Measurements from ENCODE around the gene HRK. TPM values are rescaled to one million over a fixed set of nuclear protein-coding genes. Genes with fewer than 3 reads are reported as not detected.

The HRK gene
- total and polyA plus RNA-seq, 10 of the 15 experiments (the other 5 are each of a cell fraction or from before 2014, with no cell fraction given): not detected

DNA sequence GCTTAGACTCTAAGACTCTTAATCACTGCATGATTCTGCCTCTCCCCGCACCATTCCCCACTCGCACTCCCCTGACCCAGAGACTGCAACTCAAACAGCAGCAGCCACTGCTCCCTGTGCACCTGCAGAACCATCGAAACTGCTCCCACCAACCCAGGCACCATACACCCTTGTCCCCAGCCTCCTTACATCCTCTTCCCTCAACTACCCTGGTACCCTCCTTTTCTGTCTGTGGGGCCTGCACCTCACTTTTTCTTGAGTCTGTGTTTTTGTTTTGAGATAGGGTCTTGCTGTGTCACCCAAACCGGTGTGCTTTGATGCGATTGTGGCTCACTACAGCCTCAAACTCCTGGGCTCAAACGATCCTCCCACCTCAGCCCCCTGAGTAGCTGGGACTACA lies 73.7 kb downstream of the HRK start:
- ATAC-seq: no peak
- no TSS peak for BruUV-seq (replicated peaks)
- H4K20me1 ChIP-seq (ENCODE audit: control insufficient read depth, insufficient read depth): no peaks in the 10 kb centered on the region

More for the DNA sequence above, 73.7 kb downstream of the HRK start:
- FAIRE-seq (no peak), DNase-seq (ENCODE audit: low read depth, low spot score) (no peak)
- H3K36me3 ChIP-seq (ENCODE audit: control insufficient read depth in 2 of 2, insufficient read depth in 2 of 2, low read length in 1 of 2): no peaks in the 10 kb centered on the region; a peak in 1 of 4 replicates
- no peak overlapping the region for H3K27ac ChIP-seq (ENCODE audit: control insufficient read depth, insufficient read depth)
- ChIA-PET POLR2A (no interaction called here), RAD21 (ENCODE audit: unreplicated experiment) (no interaction called here), SMC1A (ENCODE audit: uncharacterized antibody, unreplicated experiment) (no interaction called here), CTCF (no interaction called here)
- no peak for TF ChIP-seq IKZF2 (IDR thresholded peaks at IDR 0.05)
- TF ChIP-seq MEF2A (IDR thresholded peaks at IDR 0.05; ENCODE audit: insufficient read depth, low read depth, low read length): no peak
- no peak for TF ChIP-seq MXI1 (IDR thresholded peaks at IDR 0.05; ENCODE audit: low read depth, low read length)
- no peak for TF ChIP-seq ESRRA (IDR thresholded peaks at IDR 0.05; ENCODE audit: low read length)
- TF ChIP-seq, protein P1, sequence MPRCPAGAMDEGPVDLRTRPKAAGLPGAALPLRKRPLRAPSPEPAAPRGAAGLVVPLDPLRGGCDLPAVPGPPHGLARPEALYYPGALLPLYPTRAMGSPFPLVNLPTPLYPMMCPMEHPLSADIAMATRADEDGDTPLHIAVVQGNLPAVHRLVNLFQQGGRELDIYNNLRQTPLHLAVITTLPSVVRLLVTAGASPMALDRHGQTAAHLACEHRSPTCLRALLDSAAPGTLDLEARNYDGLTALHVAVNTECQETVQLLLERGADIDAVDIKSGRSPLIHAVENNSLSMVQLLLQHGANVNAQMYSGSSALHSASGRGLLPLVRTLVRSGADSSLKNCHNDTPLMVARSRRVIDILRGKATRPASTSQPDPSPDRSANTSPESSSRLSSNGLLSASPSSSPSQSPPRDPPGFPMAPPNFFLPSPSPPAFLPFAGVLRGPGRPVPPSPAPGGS (IDR thresholded peaks at IDR 0.05; ENCODE audit: borderline replicate concordance, insufficient read depth, low read depth, low read length, poor library complexity, severe bottlenecking): no peak
- TF ChIP-seq MYC (IDR thresholded peaks at IDR 0.05; ENCODE audit: insufficient read depth, insufficient read length, insufficient replicate concordance, low read length, severe bottlenecking): no peak
- TF ChIP-seq CBX3 (IDR thresholded peaks at IDR 0.05; ENCODE audit: borderline replicate concordance, low read depth): no peak
- no peak for TF ChIP-seq TBL1XR1 (IDR thresholded peaks at IDR 0.05; ENCODE audit: low read depth, low read length)
- TF ChIP-seq, protein P2, sequence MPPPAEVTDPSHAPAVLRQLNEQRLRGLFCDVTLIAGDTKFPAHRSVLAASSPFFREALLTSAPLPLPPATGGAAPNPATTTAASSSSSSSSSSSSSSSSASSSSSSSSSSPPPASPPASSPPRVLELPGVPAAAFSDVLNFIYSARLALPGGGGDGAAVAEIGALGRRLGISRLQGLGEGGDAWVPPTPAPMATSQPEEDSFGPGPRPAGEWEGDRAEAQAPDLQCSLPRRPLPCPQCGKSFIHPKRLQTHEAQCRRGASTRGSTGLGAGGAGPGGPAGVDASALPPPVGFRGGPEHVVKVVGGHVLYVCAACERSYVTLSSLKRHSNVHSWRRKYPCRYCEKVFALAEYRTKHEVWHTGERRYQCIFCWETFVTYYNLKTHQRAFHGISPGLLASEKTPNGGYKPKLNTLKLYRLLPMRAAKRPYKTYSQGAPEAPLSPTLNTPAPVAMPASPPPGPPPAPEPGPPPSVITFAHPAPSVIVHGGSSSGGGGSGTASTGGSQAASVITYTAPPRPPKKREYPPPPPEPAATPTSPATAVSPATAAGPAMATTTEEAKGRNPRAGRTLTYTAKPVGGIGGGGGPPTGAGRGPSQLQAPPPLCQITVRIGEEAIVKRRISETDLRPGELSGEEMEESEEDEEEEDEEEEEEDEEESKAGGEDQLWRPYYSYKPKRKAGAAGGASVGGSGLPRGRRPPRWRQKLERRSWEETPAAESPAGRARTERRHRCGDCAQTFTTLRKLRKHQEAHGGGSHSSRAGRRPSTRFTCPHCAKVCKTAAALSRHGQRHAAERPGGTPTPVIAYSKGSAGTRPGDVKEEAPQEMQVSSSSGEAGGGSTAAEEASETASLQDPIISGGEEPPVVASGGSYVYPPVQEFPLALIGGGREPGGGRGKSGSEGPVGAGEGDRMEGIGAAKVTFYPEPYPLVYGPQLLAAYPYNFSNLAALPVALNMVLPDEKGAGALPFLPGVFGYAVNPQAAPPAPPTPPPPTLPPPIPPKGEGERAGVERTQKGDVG (CRISPR knock-in tag; IDR thresholded peaks at IDR 0.05): no peak
- no peak for TF ChIP-seq ZZZ3 (IDR thresholded peaks at IDR 0.05; ENCODE audit: control insufficient read depth, insufficient read length, low read depth)
- TF ChIP-seq ZNF217 (IDR thresholded peaks at IDR 0.05): no peak
- no peak for TF ChIP-seq SUPT20H (IDR thresholded peaks at IDR 0.05; ENCODE audit: borderline replicate concordance, control insufficient read depth, low read depth, low read length)
- intact Hi-C loops (cut with micrococcal nuclease; ENCODE audit: unreplicated experiment) (no loop called here), in situ Hi-C loops (cut with MboI) (no loop called here)
- H3K79me2 ChIP-seq (ENCODE audit: control insufficient read depth, insufficient read depth, low read length): no peaks in the 10 kb centered on the region
- no peaks in the 10 kb centered on the region for H3K27me3 ChIP-seq (replicated peaks in 1 of 2; ENCODE audit: control insufficient read depth in 2 of 2, insufficient read depth in 2 of 2, low read length in 1 of 2)
- no peaks in the 10 kb centered on the region for H3K9me3 ChIP-seq (replicated peaks; ENCODE audit: control insufficient read depth, insufficient read depth, low read length)
- WGBS (ENCODE audit: insufficient coverage, insufficient replicate concordance, low lambda C conversion rate, missing lambda C conversion rate): 82% methylated on average over 6 of the region's 6 CpGs
- no peak overlapping the region for H3K4me3 ChIP-seq
- H3K4me1 ChIP-seq (ENCODE audit: control insufficient read depth, insufficient read depth, low read length): no peaks in the 10 kb centered on the region
- no peak overlapping the region for H3K4me2 ChIP-seq (ENCODE audit: control insufficient read depth, insufficient read depth)
- H2AFZ ChIP-seq (ENCODE audit: control insufficient read depth, low read depth, low read length): no peak overlapping the region
- H3K9ac ChIP-seq (ENCODE audit: control insufficient read depth, insufficient read depth, low read length): no peak overlapping the region

Measured in GM12878 (cell line).